Vagina (tissue), 2 donors: ENCODE data around the gene SNX21.

Experiments used
- CTCF ChIP-seq, 3 experiments: fragments of 450-650 bp in 2 of 3; fragments of 200-600 bp in 1 of 3; sonication (generic) in 1 of 3; IDR thresholded peaks; one replicate each; pipeline ENCODE4 v1.5.1; 2017 to 2019; ENCODE audit warnings: antibody characterized with exemption in 3 of 3, mild to moderate bottlenecking in 2 of 3, moderate library complexity in 2 of 3
- POLR2AphosphoS5 ChIP-seq, 2 donors: sonication (generic); formaldehyde crosslinking; IDR thresholded peaks; one replicate each; pipeline ENCODE4 v1.9.0; 2017; ENCODE audit warnings: antibody characterized with exemption in 2 of 2, mild to moderate bottlenecking in 2 of 2, low read depth in 1 of 2; ENCODE audit not compliant: insufficient read depth in 1 of 2

- TF ChIP-seq CTCF (IDR thresholded peaks at IDR 0.05) (peak in 2 of 3 experiments; percentile 44 to 57), POLR2AphosphoS5 (IDR thresholded peaks at IDR 0.05; ENCODE audit: insufficient read depth in 1 of 2, low read depth in 1 of 2) (no peak)
Measured at GRCh38 chr20:45798935-45799642, 34.5 kb upstream of the SNX21 start.
